ENCODE results near the gene ACTN4. TPM values are rescaled to one million over a fixed set of nuclear protein-coding genes. Genes with fewer than 3 reads are reported as not detected.

The ACTN4 gene
- total and polyA plus RNA-seq, 2 donors (not counting 1 experiment from before 2014, with no cell fraction given): 127 to 683 TPM

DNA sequence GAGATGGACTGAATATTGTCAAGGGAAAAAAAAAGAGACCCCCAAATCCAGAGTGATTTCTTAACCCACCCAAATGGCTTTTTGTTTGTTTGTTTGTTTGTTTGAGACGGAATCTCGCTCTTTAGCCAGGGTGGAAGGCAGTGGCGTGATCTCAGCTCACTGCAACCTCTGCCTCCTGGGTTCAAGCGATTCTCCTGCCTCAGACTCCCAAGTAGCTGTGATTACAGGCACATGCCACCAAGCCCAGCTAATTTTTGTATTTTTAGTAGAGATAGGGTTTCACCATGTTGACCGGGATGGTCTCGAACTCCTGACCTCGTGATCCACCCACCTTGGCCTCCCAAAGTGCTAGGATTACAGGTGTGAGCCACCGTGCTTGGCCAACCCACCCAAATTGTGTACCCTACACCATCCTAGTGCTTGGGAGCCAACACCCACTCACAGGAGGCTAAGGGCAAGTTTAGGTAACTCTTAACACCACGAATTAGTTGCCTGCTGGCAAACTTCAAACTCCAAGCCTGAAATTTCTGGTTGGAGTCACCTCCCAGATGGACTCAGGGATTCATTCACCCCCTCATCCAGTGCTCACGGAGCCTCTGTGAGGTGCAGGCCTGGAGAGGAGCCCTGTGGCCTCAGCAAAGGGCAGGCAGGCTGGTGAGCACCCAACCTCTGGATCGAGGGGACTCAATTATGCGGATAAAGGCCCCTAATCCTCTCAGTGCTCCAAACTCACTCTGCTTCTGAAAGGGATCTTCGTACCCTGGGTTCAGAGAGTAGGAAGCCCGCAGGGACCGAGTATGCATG, 37.6 kb downstream of the ACTN4 start:
- H3K27me3 ChIP-seq (ENCODE audit: control insufficient read depth, insufficient read depth, low read length): no peaks in the 10 kb centered on the region
- H3K4me1 ChIP-seq (ENCODE audit: control insufficient read depth, extremely low read depth, insufficient read depth, low read length): peaks cover 46% of the 10 kb centered on the region
- peaks cover 91% of the 10 kb centered on the region for H3K79me2 ChIP-seq (ENCODE audit: control insufficient read depth, insufficient read depth, low read length)
- H2AFZ ChIP-seq (ENCODE audit: low read length): no peak overlapping the region
- H3K36me3 ChIP-seq (ENCODE audit: control insufficient read depth, insufficient read depth, low read length): peaks cover 5% of the 10 kb centered on the region
- peak overlapping the region in 2 of 4 experiments; percentile 4 to 31 for H3K4me3 ChIP-seq (replicated peaks in 1 of 4; ENCODE audit: control extremely low read depth in 1 of 4, insufficient read depth in 1 of 4, low read depth in 3 of 4, low read length in 4 of 4)
- H4K20me1 ChIP-seq (ENCODE audit: control insufficient read depth, extremely low read depth, insufficient read depth, low read length): no peaks in the 10 kb centered on the region
- H3K4me2 ChIP-seq (ENCODE audit: extremely low read depth, insufficient read depth, low read length): peak overlapping the region; percentile 60
- no peak for DNase-seq (ENCODE audit: low read depth in 2 of 2)
- no peaks in the 10 kb centered on the region for H3K9me3 ChIP-seq (ENCODE audit: control insufficient read depth, insufficient read depth, low read depth, low read length)
- peak overlapping the region; percentile 93 for H3K27ac ChIP-seq (ENCODE audit: insufficient read depth, low read length)
- H3K9ac ChIP-seq (ENCODE audit: insufficient read depth, low read length): peak overlapping the region; percentile 20
- no peak for TF ChIP-seq EZH2 (IDR thresholded peaks at IDR 0.05; ENCODE audit: low read length, missing control alignments)
- TF ChIP-seq, protein P1, sequence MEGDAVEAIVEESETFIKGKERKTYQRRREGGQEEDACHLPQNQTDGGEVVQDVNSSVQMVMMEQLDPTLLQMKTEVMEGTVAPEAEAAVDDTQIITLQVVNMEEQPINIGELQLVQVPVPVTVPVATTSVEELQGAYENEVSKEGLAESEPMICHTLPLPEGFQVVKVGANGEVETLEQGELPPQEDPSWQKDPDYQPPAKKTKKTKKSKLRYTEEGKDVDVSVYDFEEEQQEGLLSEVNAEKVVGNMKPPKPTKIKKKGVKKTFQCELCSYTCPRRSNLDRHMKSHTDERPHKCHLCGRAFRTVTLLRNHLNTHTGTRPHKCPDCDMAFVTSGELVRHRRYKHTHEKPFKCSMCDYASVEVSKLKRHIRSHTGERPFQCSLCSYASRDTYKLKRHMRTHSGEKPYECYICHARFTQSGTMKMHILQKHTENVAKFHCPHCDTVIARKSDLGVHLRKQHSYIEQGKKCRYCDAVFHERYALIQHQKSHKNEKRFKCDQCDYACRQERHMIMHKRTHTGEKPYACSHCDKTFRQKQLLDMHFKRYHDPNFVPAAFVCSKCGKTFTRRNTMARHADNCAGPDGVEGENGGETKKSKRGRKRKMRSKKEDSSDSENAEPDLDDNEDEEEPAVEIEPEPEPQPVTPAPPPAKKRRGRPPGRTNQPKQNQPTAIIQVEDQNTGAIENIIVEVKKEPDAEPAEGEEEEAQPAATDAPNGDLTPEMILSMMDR (conservative IDR thresholded peaks at IDR 0.05 in 1 of 2, IDR thresholded peaks at IDR 0.05 in 1 of 2; ENCODE audit: low read depth in 1 of 2, low read length in 2 of 2): no peak

DNA sequence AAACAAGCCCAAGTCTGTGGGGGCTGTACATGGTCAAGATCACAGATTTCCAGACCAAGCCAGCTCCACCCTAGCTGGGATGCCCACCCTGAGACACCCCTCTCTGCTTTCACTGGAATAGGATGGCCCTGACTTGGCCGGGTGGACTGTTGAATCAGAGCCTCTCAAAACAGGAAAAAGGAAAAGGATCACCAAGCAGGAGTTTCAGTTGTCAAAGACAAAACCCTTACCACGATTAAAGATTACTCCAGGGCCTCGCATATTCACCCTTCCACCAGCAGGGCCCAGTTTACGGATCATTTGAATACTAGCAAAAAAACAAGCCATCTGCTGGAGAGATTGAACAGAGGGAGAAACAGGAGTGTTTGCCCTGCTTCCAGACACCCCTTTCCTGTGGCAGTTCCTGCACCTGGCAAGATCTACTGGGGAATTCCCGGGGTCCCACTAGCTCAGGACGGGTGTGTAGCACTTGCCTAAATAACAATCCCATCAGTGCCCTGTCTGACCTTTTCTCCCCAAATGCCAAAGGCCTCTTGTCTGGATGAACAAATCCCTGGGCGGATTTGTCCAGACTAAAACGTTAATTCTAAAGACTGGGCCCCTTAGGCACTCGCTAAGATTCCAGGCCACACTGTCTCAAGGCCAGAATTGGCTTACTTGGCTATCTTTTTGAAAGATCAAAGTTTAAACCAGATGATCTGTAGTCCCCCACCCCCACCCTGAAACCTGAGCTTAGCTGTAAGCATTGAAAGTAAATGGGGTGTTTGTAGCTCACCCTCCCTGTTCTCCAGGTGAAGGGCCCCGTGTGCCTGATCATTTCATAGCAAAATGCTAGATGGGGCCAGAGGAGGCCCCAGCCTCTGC, 38.4 kb downstream of the ACTN4 start:
- no peak overlapping the region for H3K9ac ChIP-seq (ENCODE audit: insufficient read depth, low read length)

More for the DNA sequence above, 38.4 kb downstream of the ACTN4 start:
- TF ChIP-seq EZH2 (IDR thresholded peaks at IDR 0.05; ENCODE audit: low read length, missing control alignments): no peak
- TF ChIP-seq, protein P1 (conservative IDR thresholded peaks at IDR 0.05 in 1 of 2, IDR thresholded peaks at IDR 0.05 in 1 of 2; ENCODE audit: low read depth in 1 of 2, low read length in 2 of 2): peak; percentile 57 to 61
- Histone ChIP-seq H3K4me3 (replicated peaks in 1 of 4; ENCODE audit: control extremely low read depth in 1 of 4, insufficient read depth in 1 of 4, low read depth in 3 of 4, low read length in 4 of 4) (no peak overlapping the region), H3K4me2 (ENCODE audit: extremely low read depth, insufficient read depth, low read length) (peak overlapping the region; percentile 28), H3K27ac (ENCODE audit: insufficient read depth, low read length) (peak overlapping the region; percentile 93), H3K79me2 (ENCODE audit: control insufficient read depth, insufficient read depth, low read length) (peaks cover 91% of the 10 kb centered on the region), H3K36me3 (ENCODE audit: control insufficient read depth, insufficient read depth, low read length) (peaks cover 3% of the 10 kb centered on the region), H3K4me1 (ENCODE audit: control insufficient read depth, extremely low read depth, insufficient read depth, low read length) (peaks cover 43% of the 10 kb centered on the region), H2AFZ (ENCODE audit: low read length) (no peak overlapping the region), H3K9me3 (ENCODE audit: control insufficient read depth, insufficient read depth, low read depth, low read length) (no peaks in the 10 kb centered on the region), H3K27me3 (ENCODE audit: control insufficient read depth, insufficient read depth, low read length) (no peaks in the 10 kb centered on the region), H4K20me1 (ENCODE audit: control insufficient read depth, extremely low read depth, insufficient read depth, low read length) (no peaks in the 10 kb centered on the region)
- peak; percentile 67 to 69 for DNase-seq (ENCODE audit: low read depth in 2 of 2)

Measured in fibroblast of lung (primary cell).